A204.1 (cell line): Measurements from ENCODE around the gene CD209.
"Not testable (repeated sequence)": the region's sequence is repeated elsewhere in the genome, so short reads cannot be mapped to it uniquely, and the experiment has no call there.

Experiments
- FAIRE-seq: peaks from 2 replicates; lab custom pipeline; 2012; peaks lifted over from hg19 to GRCh38; lab: Jason Lieb, UNC

CD209 gene

GRCh38 chr19:7746903-7747884, at the start of gene CD209:
CD209 (minus strand) TSS chr19:7747534; CDS start chr19:7747511, 23 bp downstream.
- FAIRE-seq, result no peak

GRCh38 chr19:7795555-7796161, 48.3 kb upstream of the CD209 start:
- FAIRE-seq, result no peak

DNA sequence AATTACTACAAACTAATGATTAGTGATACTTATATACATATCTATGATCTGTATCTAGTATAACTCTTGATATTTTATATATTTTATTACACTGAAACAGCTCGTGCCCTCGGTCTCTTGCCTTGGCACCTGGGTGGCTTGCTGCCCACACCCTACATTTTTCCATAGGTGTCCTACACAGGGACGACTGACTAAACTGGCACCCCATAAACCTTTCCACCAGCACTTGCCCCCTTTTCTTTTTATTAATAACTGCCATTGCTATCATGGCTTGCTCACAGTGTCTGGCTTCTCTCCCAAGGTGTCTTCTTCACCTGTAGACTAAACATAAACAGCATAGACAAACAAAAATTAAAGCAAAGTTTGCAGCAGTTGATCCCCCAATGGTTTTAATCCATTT, 46.2 kb upstream of the CD209 start:
- FAIRE-seq, result no peak

- not testable (repeated sequence) for FAIRE-seq
Measured at GRCh38 chr19:7792701-7793100, 45.4 kb upstream of the CD209 start.

DNA sequence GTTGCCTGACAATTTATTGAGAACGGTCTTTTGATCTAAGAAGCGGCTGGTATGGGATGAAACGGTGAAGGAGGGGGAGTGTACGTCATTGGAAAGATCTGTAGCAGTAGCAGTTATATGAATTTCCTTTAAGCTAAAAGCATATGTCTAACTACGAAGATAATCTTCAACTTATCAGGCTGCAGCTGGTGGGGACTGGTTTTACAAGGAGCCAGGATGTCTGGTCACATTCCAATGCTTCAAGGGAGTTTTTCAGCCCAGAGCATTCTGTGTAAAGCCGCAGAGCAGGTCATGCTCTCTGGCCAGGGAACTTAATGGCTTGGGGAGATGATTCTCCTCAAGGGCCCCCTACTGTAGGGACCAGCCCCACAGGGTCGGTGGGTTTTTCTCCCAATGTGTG, 44.9 kb upstream of the CD209 start:
- no peak for FAIRE-seq

- FAIRE-seq, result no peak
Measured at GRCh38 chr19:7790416-7790815, 43.1 kb upstream of the CD209 start.

DNA sequence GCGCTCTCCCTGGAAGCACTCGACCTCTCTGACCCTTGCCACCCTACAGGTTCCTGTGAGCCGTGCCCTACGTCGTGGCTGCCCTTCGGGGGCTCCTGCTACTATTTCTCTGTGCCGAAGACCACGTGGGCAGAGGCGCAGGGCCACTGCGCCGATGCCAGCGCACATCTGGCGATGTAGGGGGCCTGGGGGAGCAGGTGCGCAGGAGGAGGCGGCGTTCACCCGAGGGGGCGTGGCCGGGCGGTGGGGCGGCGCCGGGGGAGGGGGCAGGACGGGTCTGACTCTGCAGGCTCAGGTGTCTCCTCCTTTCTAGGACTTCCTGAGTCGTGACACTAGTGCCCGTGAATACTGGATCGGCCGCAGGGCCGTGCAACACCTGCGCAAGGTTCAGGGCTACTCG, 42.1 kb upstream of the CD209 start:
- FAIRE-seq, result no peak

GRCh38 chr19:7788933-7789323, 41.6 kb upstream of the CD209 start:
- no peak for FAIRE-seq

GRCh38 chr19:7788178-7788932, 41.0 kb upstream of the CD209 start:
- FAIRE-seq, result no peak

GRCh38 chr19:7787602-7788177, 40.4 kb upstream of the CD209 start:
- no peak for FAIRE-seq

GRCh38 chr19:7787141-7787540, 39.8 kb upstream of the CD209 start:
- no peak for FAIRE-seq

DNA sequence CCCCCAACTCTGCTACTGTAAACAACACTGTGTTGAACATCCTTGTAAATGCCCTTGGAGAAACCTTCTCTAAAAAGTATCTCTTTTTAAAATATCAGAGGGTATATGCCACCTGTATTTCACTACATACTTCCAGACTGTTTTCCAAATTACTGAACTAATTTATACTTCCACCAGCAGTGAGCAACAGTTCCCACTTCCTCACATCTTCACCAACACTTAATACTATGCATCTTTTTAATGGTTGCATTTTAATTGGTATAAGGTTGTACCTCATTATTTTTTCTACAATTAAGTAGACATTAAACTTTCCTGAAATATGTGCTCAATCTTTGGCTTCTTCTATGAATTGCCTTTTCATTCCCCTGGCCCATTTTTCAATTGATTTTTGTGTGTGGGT, 37.5 kb upstream of the CD209 start:
- FAIRE-seq, result no peak

DNA sequence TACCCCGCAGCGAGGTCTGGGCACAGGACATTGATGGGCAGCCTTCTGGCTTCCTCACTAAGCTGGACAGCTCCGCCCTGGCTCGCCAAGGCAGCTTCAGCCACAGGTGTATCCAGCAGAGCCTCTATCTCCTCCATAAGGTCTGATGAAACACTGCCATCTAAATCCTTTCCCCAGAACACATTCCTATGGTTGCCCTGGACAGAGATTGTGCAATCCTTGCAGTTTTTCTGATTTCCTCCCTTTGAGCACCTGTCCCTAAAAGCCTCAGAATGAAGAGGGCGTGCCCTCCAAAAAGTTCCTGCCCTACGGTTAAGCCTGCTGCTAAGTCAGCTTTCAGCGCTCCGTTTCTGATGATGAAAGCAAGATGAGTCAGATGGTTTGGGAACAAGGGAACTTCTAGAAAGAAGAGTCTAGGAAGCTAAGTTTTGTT, 36.7 kb upstream of the CD209 start:
- FAIRE-seq, result no peak

- no peak for FAIRE-seq
Measured at GRCh38 chr19:7781157-7781556, 33.8 kb upstream of the CD209 start.

GRCh38 chr19:7779631-7780486, 32.5 kb upstream of the CD209 start:
- FAIRE-seq, result no peak

DNA sequence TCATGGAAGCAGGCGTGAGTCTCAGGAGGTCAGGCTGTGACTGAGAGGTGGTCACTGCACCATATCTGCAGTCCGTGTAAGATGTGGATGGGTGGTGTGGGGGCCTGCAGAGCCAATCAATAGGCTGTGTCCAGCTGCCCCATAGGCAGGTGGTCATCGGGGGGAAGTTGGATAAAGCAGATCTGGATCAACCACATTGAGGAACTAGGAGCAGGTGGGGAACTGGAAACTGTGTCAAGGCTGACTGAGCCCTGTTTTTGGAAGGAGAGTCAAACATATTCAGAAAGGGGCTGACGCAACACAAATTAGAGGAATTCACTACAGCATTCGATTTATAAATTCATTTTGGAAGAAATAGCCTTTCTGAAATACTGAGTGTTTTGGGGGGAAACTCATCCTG, 30.7 kb upstream of the CD209 start:
- no peak for FAIRE-seq

- FAIRE-seq, result no peak
Measured at GRCh38 chr19:7775761-7776160, 28.4 kb upstream of the CD209 start.

- FAIRE-seq, result no peak
Measured at GRCh38 chr19:7773841-7774240, 26.5 kb upstream of the CD209 start.

- no peak for FAIRE-seq
Measured at GRCh38 chr19:7772752-7773291, 25.5 kb upstream of the CD209 start.

GRCh38 chr19:7771072-7771471, 23.7 kb upstream of the CD209 start:
- no peak for FAIRE-seq

DNA sequence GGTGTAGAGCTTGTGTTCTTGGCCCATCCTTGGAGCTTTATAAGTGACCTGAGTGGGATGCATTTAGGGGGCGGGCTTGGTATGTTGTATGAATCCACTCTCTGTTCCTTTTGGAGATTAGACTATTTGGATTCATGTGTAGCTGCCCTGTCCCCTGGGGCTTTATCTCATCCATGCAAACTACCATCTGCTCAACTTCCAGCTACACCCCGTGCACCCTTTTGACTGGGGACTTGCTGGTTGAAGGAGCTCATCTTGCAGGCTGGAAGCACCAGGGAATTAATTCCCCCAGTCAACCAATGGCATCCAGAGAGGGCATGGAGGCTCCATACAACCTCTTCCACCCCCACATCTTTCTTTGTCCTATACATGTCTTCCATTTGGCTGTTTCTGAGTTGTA, 21.8 kb upstream of the CD209 start:
- FAIRE-seq, result no peak
